GM19468 (cell line): ENCODE results near the gene ADAMTSL5.
A peak's percentile ranks its signal among the peaks of the same experiment; 100 is the strongest.
"Not testable (repeated sequence)": the region's sequence is repeated elsewhere in the genome, so short reads cannot be mapped to it uniquely, and the experiment has no call there.

Source experiments
- ATAC-seq: cut with Tn5 transposase; IDR thresholded peaks from one replicate; pipeline ENCODE4 v1.9.1; 2021; ENCODE audit warnings: mild to moderate bottlenecking, moderate library complexity, moderate number of reproducible peaks; ENCODE audit not compliant: unreplicated experiment; ENCODE audit errors: extremely low read depth

Gene ADAMTSL5

DNA sequence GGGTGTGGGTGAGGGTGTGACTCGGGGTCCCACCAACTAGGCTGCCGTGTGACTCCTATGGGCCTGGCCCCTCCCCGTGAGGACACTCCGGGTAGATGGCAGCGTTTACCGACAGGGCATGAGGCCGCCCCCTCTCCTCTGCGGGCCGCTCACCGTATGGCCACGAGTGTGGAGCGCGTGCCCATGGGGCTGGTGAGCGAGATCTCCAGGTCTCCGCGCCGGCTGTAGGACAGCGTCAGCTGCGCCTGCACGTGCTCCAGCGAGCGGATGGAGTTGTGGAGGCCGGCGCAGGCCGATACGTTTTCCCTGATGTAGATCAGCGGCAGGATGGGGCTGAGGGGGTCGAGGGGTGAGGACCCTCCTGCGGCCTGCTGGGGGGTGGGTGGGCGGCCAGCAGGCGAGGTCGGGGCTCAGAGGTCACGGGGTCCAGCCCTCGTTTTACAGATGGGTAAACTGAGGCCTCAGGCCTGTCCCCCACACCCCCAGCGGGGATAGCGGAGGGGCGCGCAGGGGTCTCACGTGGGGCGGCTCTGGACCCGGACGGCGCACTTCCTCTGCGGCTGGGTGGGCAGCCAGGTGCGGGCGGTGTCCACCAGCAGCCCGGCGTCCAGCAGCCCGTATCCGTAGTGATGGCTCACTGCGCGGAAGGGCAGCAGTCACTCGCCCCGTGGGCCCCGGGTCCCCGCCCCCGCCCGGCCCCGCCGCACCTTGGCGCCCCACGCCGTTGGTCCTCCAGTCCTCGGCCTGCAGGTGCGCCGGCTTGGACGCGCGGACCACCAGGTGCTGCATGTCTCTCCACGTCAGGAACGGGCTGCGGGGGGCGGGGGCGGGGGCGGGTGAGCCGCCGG lies 29.5 kb downstream of the ADAMTSL5 start:
- ATAC-seq, result no peak

DNA sequence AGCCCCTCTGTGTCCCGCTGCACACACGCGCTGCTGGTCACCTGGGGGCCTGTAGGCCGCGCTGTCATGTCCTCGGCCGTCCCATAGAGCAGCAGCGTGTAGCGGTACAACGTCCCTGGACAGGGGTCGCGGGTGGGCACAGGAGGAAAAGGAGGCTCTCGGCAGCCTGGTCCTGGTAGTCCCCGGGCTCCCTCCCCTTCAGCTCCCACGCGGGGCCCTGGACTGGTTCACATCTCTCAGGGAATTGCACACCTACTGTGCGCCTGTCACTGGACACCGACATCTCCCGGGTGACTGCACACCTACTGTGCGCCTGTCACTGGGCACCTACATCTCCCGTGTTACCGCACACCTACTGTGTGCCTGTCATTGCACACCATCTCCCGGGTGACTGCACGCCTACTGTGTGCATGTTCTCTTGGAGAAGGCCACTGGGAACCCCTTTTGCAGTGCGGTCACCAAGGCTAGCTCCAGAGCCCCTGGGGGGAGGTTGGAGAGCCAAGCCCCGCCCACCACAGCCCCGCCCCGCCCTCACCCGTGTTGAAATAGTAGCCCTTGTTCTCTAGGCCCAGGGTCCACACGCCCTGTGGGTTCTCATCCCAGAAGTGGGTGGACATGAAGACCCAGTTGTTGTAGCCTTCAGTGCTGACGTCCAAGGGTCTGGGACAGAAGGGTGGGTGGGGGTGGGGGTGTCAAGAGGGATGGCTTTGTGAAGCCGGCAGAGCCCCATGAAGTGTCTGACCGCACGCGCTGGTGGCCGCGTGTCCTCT lies 30.3 kb downstream of the ADAMTSL5 start:
- ATAC-seq, result no peak

DNA sequence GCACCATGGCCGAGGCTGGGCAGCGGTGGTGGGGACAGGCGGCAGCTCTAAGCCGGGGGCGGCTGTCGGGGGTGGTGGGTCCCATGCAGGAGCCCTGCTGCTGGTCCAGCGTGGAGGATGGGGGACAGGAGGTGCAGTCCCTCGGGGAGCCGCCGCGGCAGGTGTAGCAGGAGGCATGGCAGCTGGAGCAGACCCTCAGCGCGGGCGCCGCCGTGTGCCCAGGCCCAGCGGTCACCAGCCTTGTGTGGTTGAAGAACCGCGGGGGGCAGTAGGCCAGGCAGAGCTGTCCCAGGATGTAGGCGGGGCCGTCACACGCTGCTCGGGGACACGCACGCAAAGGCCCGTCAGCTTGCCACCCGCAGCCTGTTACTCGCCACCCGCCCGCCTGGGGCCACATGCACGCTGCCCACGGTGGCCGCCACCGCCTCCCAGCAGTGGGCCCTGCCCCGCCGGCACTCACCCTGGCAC lies 30.9 kb downstream of the ADAMTSL5 start:
- no peak for ATAC-seq

DNA sequence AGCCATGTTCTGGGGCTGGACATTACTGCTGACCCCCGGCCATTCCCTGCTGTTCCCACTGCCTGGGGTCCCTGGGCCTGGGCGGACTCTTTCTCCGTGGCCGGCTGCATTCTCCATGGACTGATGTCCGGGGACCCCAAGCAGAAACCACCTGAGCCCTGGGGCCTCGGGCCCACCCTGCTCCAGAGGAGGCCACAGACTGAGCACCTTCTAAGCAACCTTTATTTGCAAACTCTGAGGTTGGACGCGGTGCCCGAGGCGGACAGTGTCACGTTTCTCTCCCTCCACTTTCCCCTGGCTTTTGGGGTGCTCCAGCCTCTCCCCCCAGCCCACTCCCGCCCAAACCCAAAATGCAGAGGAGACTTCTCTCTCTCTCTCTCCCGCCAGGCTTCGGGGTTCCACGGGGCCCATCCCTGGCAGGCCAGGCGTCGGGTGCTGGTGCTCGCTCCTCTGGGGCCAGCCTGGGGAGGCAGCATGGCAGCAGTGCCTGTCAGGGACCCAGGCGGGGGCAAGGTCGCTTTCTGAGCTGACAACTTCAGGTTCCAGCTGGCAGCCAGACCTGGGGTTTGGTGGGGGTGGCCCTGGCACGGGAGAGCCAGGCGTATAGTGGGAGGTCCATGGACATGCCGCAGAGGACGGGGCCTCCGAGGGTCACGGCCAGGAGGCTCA lies 31.5 kb downstream of the ADAMTSL5 start:
- ATAC-seq, result no peak

DNA sequence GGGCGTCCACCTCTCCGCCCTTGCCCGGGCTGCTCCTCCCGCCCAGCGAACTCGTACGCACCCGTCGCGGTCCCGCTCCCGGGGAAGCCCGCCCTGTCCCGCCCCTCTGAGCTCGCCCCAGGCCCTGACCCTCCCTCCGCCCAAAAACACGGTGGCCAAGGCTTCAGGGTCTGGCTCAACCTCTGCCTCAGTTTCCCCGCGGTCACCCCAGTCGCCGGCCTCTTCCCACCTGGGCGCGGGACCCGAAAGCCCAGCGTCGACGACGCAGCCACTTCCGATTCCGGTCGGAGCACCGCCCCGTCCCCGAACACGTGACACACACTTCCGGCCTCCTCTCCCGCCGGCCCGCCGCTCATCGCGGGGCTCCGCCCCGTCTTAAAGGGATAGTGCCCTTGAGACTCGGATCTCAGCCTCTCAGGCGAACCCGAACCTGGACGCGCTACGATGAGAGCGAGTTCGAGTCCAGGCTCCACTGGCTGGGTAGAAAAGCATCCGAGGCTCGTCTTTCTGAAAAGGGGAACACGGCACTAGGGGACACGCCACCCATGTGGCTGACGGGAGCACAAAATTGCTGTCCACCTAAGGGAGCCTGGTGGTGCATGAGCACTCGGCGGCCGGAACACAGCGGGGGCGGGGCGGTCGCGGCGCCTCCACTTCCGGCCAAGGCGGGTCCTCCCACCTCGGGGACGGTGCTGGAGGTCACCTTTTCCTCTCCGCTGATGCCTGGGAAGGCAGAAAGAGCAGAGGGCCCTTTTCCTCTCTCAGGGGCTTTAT lies 33.7 kb downstream of the ADAMTSL5 start, which contains the start of gene C19orf25:
C19orf25 (minus strand) TSS at position 282 of the 774 bp plus-strand sequence. CDS start 312 bp downstream, outside the sequence.
- peak; percentile 66 for ATAC-seq

DNA sequence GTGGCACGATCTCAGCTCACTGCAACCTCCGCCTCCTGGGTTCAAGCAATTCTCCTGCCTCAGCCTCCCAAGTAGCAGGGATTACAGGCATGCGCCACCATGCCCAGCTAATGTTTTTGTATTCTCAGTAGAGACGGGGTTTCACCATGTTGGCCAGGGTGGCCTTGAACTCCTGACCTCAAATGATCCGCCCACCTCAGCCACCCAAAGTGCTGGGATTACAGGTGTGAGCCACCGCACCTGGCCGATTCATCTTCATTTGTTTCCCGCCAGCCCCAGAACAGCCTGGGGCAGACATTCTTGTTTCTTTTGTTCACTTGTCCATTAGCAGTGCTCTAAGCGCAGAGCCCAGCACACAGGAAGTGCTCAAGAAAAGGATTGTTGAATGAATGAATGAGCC lies 35.8 kb downstream of the ADAMTSL5 start:
- ATAC-seq, result not testable (repeated sequence)

DNA sequence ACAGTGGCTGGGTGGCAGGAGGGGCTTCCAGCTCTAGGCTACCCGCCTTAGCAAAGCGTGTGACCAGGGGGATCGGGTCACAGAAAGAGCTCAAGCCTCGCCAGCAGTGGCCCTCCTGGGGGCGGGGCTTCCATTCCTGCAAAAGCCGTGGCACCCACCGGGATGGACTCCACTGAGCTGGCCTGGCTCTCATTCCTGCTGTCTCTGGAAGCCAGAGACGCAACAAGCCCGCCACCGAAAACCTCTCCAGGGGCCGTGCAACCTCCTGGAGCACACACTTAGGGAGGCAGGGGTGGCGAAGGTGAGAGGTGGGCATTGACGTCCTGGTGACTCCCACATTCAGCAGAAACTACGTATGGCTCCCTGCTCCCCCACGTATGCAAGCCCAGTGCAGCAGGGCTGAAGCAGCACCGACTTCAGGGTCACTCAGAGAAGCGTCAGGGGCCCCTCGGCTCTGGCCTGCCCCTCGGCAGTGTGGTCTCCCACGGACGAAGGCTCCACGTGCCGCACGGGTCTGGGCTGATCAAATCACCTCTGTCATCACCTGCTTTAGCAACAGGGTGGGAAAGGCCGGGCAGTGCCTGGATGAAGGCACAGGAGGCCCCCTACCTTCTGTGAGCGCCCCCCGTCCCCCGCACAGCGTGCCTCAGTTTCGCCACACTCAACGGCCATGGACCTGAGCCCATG lies 36.9 kb downstream of the ADAMTSL5 start:
- no peak for ATAC-seq

DNA sequence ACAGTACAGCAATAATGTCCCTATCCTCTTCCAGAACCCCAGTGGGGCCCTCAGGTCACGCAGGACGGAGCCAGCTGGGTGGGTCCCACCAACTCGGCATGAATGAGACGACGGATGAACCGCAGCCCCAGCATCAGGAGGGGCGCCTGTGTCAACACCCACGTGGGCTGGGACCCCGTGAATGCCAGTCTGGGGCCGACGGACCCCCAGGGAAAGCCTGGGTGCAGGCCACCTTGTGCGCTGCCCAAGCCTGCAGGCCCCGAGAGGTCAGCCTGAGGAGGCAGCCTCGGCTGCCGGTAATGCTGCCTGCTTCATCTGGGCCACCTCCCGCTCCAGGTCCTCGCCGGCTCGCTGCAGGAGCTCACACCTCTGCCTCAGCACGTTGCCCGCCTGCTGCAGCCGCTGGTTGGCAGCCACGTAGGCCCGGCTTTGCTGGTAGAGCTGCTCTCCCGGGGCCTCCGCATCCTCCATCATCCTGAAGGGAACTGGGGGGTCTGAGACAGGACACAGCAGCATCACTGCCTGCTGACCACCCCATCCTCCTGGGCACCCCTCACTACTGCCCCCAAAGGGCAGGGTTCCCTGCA lies 38.0 kb downstream of the ADAMTSL5 start:
- no peak for ATAC-seq

DNA sequence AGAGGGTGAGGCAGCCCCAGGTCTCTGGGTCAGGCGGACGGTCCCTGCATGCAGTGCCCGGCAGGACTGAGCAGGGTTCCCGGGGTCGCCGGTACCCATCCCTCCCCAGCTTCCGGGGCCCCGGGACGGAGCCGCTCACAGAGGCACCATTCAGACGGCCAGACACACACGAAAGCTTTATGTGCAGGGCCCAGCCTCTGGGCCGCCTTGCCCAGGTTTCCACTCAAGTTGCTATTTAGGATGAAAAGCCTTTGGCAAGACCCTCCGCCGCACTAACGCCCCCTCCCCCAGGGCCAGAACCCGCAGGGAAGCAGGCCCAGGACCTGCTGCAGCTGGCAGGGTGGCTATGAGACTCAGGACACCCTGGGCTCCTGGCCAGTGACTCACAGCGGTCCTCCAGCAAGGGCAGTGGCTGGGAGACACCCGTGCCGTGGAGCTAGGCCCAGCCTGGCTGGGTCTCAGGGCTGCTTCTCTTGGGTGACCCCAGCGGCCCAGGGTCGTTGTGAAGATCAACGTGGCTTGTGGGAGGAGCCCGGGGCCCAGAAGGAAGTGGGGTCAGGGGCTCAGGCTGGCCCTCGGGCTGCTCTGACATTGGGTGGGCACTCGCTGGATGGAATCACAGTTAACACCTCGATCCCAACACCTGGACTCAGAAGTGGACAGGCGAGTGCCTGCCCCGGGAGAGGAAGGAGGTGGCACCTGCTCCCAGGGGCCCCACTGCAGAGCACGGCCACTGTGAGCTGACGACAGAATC lies 38.6 kb downstream of the ADAMTSL5 start:
- no peak for ATAC-seq

DNA sequence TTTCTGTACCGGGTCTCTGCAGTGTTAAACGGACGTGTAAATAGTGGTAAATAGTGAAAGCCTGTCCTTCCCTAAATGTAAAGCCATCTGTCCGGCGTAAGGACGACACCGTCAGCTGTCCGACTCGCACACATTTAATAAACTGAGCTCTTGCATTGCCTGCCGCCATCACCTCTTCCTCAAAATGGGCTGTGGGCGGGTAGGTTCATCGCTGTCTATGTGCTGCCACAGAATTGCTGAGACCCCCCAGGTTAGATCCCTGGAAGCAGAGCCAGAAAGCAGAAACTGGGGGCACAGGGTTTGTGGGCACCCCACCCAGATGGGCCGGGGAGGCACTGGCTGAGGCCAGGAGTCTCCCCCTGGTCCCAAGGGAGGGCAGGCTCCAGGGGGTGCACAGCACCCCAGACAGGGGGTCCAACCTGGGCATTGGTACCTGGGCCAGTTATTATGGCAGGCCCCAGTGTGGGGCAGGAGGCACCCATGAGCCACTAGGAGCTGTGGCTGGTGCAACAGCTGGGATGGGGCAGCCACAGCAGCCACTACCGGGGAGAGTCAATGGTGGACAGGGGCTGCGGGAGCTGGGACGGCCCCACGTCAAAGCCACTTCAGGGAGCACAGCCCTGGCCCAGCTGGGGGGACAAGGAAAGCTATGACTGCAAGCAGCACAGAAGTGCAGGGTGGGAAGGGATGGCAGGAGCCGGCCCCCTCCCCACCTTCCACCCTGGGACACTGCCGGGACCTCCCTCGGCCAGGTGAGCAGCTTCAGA lies 39.6 kb downstream of the ADAMTSL5 start:
- no peak for ATAC-seq

DNA sequence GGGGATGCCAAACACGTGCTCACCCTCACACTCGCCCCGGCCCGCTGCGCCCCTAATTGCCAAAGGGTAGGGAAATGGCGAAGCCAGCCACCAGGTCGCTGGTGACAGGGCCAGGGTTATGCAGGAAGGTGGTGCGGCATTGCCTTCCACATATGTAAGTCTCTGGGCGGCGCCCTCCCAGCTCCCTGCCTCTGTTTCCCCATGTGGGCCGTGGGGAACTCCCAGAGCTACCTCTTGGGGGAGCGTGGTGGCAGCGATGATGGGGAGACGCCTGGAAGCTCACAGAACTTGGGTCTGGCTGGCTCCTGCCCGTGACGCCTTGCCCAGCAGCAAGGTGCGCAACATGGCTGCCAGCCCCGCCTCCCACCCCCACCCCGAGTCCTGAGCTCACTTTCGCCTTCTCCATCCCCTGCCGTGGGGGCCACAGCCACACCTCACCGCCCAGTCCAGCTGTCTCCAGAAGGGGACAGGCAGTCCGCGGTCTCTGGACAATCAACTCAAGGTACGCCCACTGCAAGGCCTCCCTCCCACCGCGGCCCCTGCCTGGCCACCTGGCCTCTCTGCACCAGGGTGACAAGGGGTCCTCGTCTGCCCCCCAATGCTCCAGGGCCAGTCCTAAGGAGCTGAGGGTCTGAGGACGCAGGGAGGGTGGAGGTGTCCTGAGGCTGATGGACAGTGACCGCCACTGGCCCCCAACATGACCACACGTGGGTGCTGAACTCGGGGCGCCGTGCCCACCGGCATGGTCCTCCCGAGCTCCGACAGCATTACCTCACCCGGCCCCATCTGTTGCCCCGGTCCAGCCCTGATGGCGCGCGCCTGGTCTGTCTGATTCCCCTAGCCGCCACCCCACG lies 40.4 kb downstream of the ADAMTSL5 start:
- no peak for ATAC-seq

DNA sequence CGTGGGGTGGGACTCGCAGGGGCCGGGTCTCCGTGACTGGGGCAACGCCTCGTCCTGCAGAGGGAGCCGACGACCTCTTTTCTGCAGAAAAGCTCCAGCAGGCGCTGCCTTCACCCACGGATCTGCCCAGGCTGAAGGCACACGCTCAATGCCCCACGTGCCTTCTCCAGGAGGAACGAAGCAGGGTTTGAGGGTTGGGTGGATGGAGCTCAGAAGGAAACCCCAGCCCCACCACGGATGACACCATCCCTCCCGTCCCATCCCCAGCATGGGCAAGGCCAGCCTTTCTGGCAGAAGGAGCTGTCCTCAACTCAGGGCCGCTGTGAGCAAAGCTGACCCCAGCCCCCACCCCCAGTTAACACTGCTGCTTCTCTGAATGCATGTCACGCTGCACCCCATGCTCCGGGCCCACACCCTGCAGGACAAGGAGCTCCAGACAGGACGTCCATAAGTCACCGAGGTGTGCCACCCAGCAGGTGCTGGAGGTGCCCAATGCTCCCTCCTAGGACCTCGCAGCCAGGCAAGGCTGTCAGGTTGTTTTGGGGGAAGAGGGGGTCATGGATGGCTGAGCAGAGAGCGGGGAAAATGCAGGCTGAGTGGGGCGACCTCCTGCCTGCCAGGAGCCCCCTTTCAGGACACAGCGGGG lies 41.2 kb downstream of the ADAMTSL5 start:
- ATAC-seq, result no peak

DNA sequence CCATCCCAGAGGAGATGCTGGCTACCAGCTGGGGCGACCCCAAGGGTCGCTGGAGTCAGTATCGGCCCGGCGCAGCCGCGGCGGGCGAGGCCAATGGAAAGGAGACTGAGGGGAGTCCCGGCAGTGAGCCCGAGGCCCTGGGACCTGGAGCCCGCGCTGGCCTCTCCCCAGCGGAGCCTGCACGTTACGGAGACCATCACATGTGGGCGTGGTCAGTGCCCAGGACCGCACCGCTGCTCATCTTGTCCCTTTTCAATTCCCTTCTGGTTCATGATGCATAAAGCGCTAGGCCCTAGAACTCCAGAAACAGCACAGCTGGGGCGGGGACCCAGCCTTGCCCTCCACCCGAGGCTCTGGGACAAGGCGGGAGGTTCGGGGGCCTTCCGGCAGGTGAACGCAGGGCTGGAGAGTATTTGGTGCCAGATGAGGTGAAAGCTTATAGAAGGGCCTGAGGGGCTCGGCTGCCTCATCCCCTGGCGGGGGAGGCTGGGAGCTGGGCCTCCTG lies 41.8 kb downstream of the ADAMTSL5 start:
- no peak for ATAC-seq

DNA sequence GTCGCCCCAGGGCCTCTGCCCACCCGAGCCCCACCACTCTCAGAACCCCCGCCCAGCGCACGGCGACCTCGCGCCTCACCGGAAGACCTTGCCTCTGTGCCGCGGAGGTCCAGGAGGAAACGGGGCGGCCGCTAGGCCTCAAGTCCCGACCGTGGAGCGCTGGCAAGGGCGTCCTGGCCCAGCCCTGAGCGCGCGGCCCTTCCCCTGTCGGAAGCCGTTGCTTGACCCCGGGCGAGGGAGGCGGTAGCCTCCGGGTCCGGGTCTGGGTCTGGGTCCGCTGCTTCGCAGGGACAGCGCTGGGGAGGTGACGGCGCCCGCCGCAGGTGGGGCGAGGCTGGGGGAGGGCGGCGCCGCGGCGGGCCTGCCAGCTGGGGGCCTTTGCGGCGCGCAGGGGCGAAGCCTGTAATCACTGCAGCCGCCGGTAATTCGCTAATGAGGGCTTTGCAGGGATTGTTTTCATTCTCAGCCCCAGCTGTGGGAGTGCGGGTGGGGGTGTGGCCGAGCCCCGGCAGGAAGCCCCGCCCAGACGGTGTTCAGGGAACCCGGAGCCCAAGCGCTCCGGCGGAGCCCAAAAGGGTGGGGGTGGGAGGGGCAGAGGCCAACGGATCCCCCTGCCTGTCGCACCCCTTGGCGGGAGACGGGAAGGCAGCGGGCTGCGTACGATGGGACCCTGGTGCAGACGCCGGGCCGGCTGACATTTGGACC lies 42.4 kb downstream of the ADAMTSL5 start:
- ATAC-seq, result no peak

DNA sequence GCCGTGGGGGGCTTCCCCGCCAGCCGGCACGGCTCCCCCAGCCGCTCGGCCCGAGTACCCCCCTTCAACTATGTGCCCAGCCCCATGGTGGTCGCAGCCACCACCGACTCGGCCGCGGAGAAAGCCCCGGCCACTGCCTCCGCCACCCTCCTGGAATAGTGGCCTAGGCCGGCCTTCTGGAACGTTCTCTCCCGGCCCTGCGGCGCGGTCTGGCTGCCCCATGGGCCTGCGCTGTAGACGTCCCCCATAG lies 42.8 kb downstream of the ADAMTSL5 start:
- no peak for ATAC-seq
